H1 (cell line): ENCODE data around the gene BSPRY. TPM values are rescaled to one million over a fixed set of nuclear protein-coding genes. Genes with fewer than 3 reads are reported as not detected.

Experiments
- CTCF ChIA-PET: fragments of 300-600 bp; sonication (Branson Sonifier 250); formaldehyde crosslinking; loops from one replicate; lab custom pipeline; 2021; ENCODE audit not compliant: partially characterized antibody; lab: Charles Lee
- POLR2A ChIA-PET: fragments of 300-600 bp; sonication (Branson Sonifier 250); formaldehyde crosslinking; loops from one replicate; lab custom pipeline; 2021; ENCODE audit warnings: inconsistent platforms; ENCODE audit not compliant: partially characterized antibody; lab: Charles Lee
- DNase-seq, 2 experiments: peaks; one replicate each; pipeline versions ENCODE4 v3.0.0 to v3.0.0-alpha.2; 2010 to 2022; ENCODE audit warnings: low spot score in 2 of 2, low read depth in 1 of 2, mixed read lengths in 1 of 2
- FAIRE-seq: peaks from 2 replicates; lab custom pipeline; 2011; peaks lifted over from hg19 to GRCh38; lab: Jason Lieb, UNC
- H2AFZ ChIP-seq: 2 replicates; pipeline ENCODE4 v1.8.1; 2012; ENCODE audit warnings: low read length, inconsistent platforms
- H2AK5ac ChIP-seq: 2 replicates; pipeline ENCODE4 v1.6.1; 2013; ENCODE audit warnings: low read depth, low read length
- H2BK120ac ChIP-seq: replicated peaks from 2 replicates; pipeline ENCODE3; 2013; ENCODE audit warnings: low read depth, low read length, inconsistent platforms
- H2BK12ac ChIP-seq: 2 replicates; pipeline ENCODE4 v1.6.1; 2013; ENCODE audit warnings: low read depth, low read length
- H2BK15ac ChIP-seq: 2 replicates; pipeline ENCODE4 v1.6.1; 2013; ENCODE audit warnings: low read length
- H2BK20ac ChIP-seq: 2 replicates; pipeline ENCODE4 v1.6.1; 2013; ENCODE audit warnings: low read length
- H2BK5ac ChIP-seq: 2 replicates; pipeline ENCODE4 v1.6.1; 2013; ENCODE audit warnings: low read depth, low read length
- H3K14ac ChIP-seq: 2 replicates; pipeline ENCODE4 v1.6.1; 2013; ENCODE audit warnings: inconsistent platforms; ENCODE audit not compliant: insufficient read length
- H3K18ac ChIP-seq: 2 replicates; pipeline ENCODE4 v1.6.1; 2013; ENCODE audit warnings: low read length; ENCODE audit errors: extremely low read depth
- H3K23ac ChIP-seq: 2 replicates; pipeline ENCODE4 v1.6.1; 2013; ENCODE audit warnings: inconsistent platforms; ENCODE audit not compliant: insufficient read length
- H3K23me2 ChIP-seq: 2 replicates; pipeline ENCODE4 v1.6.1; 2013; ENCODE audit warnings: low read depth, low read length
- H3K27ac ChIP-seq: 2 replicates; pipeline ENCODE4 v1.6.1; 2011; ENCODE audit warnings: low read depth, low read length, inconsistent platforms
- H3K27me3 ChIP-seq, 4 experiments: replicated peaks in 1 of 4; 1 replicate in 1 of 4; 2 replicates in 3 of 4; pipeline versions ENCODE4 v1.6.1 to v1.8.1; 2011 to 2013; ENCODE audit warnings: low read length in 3 of 4, mild to moderate bottlenecking in 3 of 4, inconsistent platforms in 2 of 4, mixed read lengths in 2 of 4, moderate library complexity in 1 of 4; ENCODE audit not compliant: control insufficient read depth in 3 of 4, insufficient read depth in 3 of 4; ENCODE audit errors: extremely low read depth in 1 of 4
- H3K36me3 ChIP-seq, 4 experiments: 2 replicates each; pipeline versions ENCODE4 v1.6.1 to v1.8.1; 2011 to 2013; ENCODE audit warnings: mild to moderate bottlenecking in 4 of 4, low read length in 3 of 4, moderate library complexity in 2 of 4, control low read depth in 1 of 4, inconsistent platforms in 1 of 4; ENCODE audit not compliant: insufficient read depth in 4 of 4, control insufficient read depth in 2 of 4
- H3K4ac ChIP-seq: replicated peaks from 2 replicates; pipeline ENCODE3; 2013; ENCODE audit warnings: low read length, low read depth, mixed read lengths, inconsistent platforms; ENCODE audit not compliant: insufficient read length
- H3K4me1 ChIP-seq, 4 experiments: replicated peaks in 1 of 4; 1 replicate in 1 of 4; 2 replicates in 3 of 4; pipeline versions ENCODE4 v1.6.1 to v1.8.1; 2011 to 2013; ENCODE audit warnings: low read length in 3 of 4, inconsistent platforms in 2 of 4, mixed read lengths in 1 of 4; ENCODE audit not compliant: insufficient read depth in 4 of 4, control insufficient read depth in 3 of 4
- H3K4me2 ChIP-seq, 2 experiments: 2 replicates each; pipeline versions ENCODE4 v1.6.1 to v1.8.1; 2011 to 2013; ENCODE audit warnings: low read depth in 2 of 2, low read length in 2 of 2, control low read depth in 1 of 2, inconsistent platforms in 1 of 2, mild to moderate bottlenecking in 1 of 2; ENCODE audit not compliant: insufficient read depth in 1 of 2
- H3K4me3 ChIP-seq, 4 experiments: fragments of 200-600, 300-600 bp in 1 of 4; sonication (generic), shearing (Covaris generic), sonication (Bioruptor Twin) in 1 of 4; 2 replicates each; pipeline versions ENCODE4 v1.5.1 to v1.8.1; 2011 to 2016; ENCODE audit warnings: low read length in 4 of 4, low read depth in 3 of 4, control low read depth in 2 of 4, inconsistent platforms in 2 of 4, mild to moderate bottlenecking in 2 of 4, mixed read lengths in 1 of 4, moderate library complexity in 1 of 4; ENCODE audit not compliant: insufficient read depth in 2 of 4; ENCODE audit errors: extremely low read depth in 1 of 4
- H3K56ac ChIP-seq: replicated peaks from 2 replicates; pipeline ENCODE3; 2013; ENCODE audit warnings: low read depth, mild to moderate bottlenecking, mixed read lengths, low read length, inconsistent platforms; ENCODE audit not compliant: insufficient read length
- H3K79me1 ChIP-seq: 2 replicates; pipeline ENCODE4 v1.6.1; 2013; ENCODE audit warnings: low read depth, low read length, control low read depth
- H3K79me2 ChIP-seq, 2 experiments: 2 replicates each; pipeline versions ENCODE4 v1.6.1 to v1.8.1; 2012 to 2013; ENCODE audit warnings: low read length in 2 of 2, mild to moderate bottlenecking in 2 of 2, inconsistent platforms in 1 of 2; ENCODE audit not compliant: insufficient read depth in 2 of 2, control insufficient read depth in 1 of 2
- H3K9ac ChIP-seq, 4 experiments: replicated peaks in 1 of 4; 1 replicate in 1 of 4; 2 replicates in 3 of 4; pipeline versions ENCODE4 v1.6.1 to v1.8.1; 2011 to 2013; ENCODE audit warnings: low read depth in 3 of 4, low read length in 3 of 4, control low read depth in 2 of 4, mild to moderate bottlenecking in 2 of 4, moderate library complexity in 2 of 4, inconsistent platforms in 1 of 4; ENCODE audit errors: extremely low read depth in 1 of 4
- H3K9me3 ChIP-seq, 2 experiments: 2 replicates each; pipeline versions ENCODE4 v1.6.1 to v1.8.1; 2012 to 2013; ENCODE audit warnings: mild to moderate bottlenecking in 2 of 2, moderate library complexity in 2 of 2, control low read depth in 1 of 2, inconsistent platforms in 1 of 2, low read depth in 1 of 2, low read length in 1 of 2, mixed read lengths in 1 of 2; ENCODE audit not compliant: insufficient read depth in 2 of 2
- H4K20me1 ChIP-seq, 2 experiments: replicated peaks in 1 of 2; 2 replicates each; pipeline versions ENCODE3 to v1.8.1; 2011 to 2013; ENCODE audit warnings: inconsistent platforms in 2 of 2, low read length in 2 of 2, mild to moderate bottlenecking in 1 of 2; ENCODE audit not compliant: insufficient read depth in 2 of 2, control insufficient read depth in 1 of 2
- H4K5ac ChIP-seq: 2 replicates; pipeline ENCODE4 v1.6.1; 2013; ENCODE audit warnings: low read length, low read depth, mixed read lengths, inconsistent platforms; ENCODE audit not compliant: insufficient read length
- H4K8ac ChIP-seq: 2 replicates; pipeline ENCODE4 v1.8.0; 2013; ENCODE audit warnings: mild to moderate bottlenecking, moderate library complexity, low read length, inconsistent platforms; ENCODE audit not compliant: insufficient read depth; ENCODE audit errors: extremely low read depth
- H4K91ac ChIP-seq: replicated peaks from 2 replicates; pipeline ENCODE3; 2013; ENCODE audit warnings: low read length, mixed read lengths, inconsistent platforms; ENCODE audit not compliant: insufficient read length
- GTF2F1 ChIP-seq: IDR thresholded peaks from 2 replicates; pipeline ENCODE4 v1.6.1; 2012; ENCODE audit warnings: low read depth, low read length, improper control_type of control experiment, borderline replicate concordance
- KDM5A ChIP-seq: fragments of 200-600 bp; IDR thresholded peaks from 2 replicates; pipeline ENCODE4 v1.7.1; 2012; ENCODE audit warnings: mild to moderate bottlenecking, low read length, inconsistent platforms, mixed read lengths
- RNF2 ChIP-seq: fragments of 200-900, 300-1000 bp; sonication (generic); IDR thresholded peaks from 2 replicates; pipeline ENCODE4 v1.7.1; 2016; ENCODE audit warnings: borderline replicate concordance, low read depth, mild to moderate bottlenecking, antibody characterized with exemption, low read length; ENCODE audit not compliant: poor library complexity, severe bottlenecking; ENCODE audit errors: missing control alignments
- SIN3A ChIP-seq, 2 experiments: IDR thresholded peaks in 1 of 2; conservative IDR thresholded peaks in 1 of 2; 2 replicates each; pipeline ENCODE4 v1.6.1; 2011 to 2012; ENCODE audit warnings: low read length in 2 of 2, improper control_type of control experiment in 1 of 2, low read depth in 1 of 2, mild to moderate bottlenecking in 1 of 2
- WGBS, 2 experiments: shearing (Covaris generic) in 1 of 2; methylation state at CpG; one replicate each; pipeline versions ENCODE4 v1.1.6 to v1.1.7; 2013 to 2015; ENCODE audit warnings: low lambda C conversion rate in 2 of 2, mixed read lengths in 2 of 2, inconsistent platforms in 1 of 2, low coverage in 1 of 2, missing lambda C conversion rate in 1 of 2; ENCODE audit not compliant: insufficient replicate concordance in 2 of 2, insufficient coverage in 1 of 2, insufficient read length in 1 of 2; ENCODE audit errors: extremely low coverage in 1 of 2, missing lambda C conversion rate in 1 of 2; 5-methylcytosine and 5-hydroxymethylcytosine counted together
- polyA plus RNA-seq, 7 experiments: library from polyadenylated mRNA; depleted of rRNA in 3 of 7; stranded (reverse) in 5 of 7; unstranded in 2 of 7; fragments of >200 nt in 5 of 7; fragments of 200-250 nt in 2 of 7; gene quantifications; 1 replicate in 5 of 7; 2 replicates in 1 of 7; 4 replicates in 1 of 7; pipeline versions ENCODE4 v1.2.1 to v1.2.3, GENCODE V29; 2011 to 2013; ENCODE audit warnings: missing spikeins in 2 of 7, mixed read lengths in 2 of 7
- total RNA-seq: library from RNA; stranded (reverse); fragmentation: NEBNext Ultra II Directional; extraction: Animal tissue kit (Norgen Biotek cat#: 25700); gene quantifications from 2 replicates; pipeline ENCODE4 v1.2.1, GENCODE V29; 2021

Gene BSPRY
- total and polyA plus RNA-seq, 2 of the 8 experiments (the other 6 are each of a cell fraction or from before 2014, with no cell fraction given), result 5.5 to 10.9 TPM

- Histone ChIP-seq H3K14ac (no peak overlapping the region), H3K27ac (no peak overlapping the region), H2BK5ac (no peak overlapping the region), H3K4me2 (no peak overlapping the region), H2BK20ac (no peak overlapping the region), H3K23me2 (no peaks in the 10 kb centered on the region), H2AK5ac (no peak overlapping the region), H3K23ac (no peak overlapping the region), H3K36me3 (peaks cover 0 to 12% (median 5%) of the 10 kb centered on the region in 4 experiments; a peak in 5 of 8 replicates), H2AFZ (no peak overlapping the region), H3K4ac (no peak overlapping the region), H2BK12ac (no peak overlapping the region), H3K79me1 (no peaks in the 10 kb centered on the region), H4K5ac (no peak overlapping the region), H2BK15ac (no peak overlapping the region), H4K20me1 (peaks cover 0 to 2% of the 10 kb centered on the region in 2 experiments), H3K9ac (no peak overlapping the region), H3K79me2 (no peaks in the 10 kb centered on the region), H3K56ac (no peak overlapping the region), H3K4me3 (no peak overlapping the region), H3K4me1 (no peaks in the 10 kb centered on the region), H2BK120ac (no peak overlapping the region), H3K9me3 (no peaks in the 10 kb centered on the region), H4K91ac (no peak overlapping the region), H4K8ac (no peak overlapping the region), H3K18ac (no peak overlapping the region), H3K27me3 (no peaks in the 10 kb centered on the region)
- DNase-seq (no peak), FAIRE-seq (no peak)
- CTCF ChIA-PET, result interaction anchor here (0.5 to 1.9 kb wide), 4 partner anchors 23 to 82 kb away, joined by 3 to 5 read pairs (median 3); no protein-coding TSS in a partner anchor
- POLR2A ChIA-PET, result interaction anchor here (1.2 kb wide), 1 partner anchor 10 kb away, joined by 3 read pairs; no protein-coding TSS in a partner anchor
- WGBS, 2 experiments, result 91% methylated on average over 17 of the region's 17 CpGs; no CpG with 5 or more reads in 1 of the 2 experiments
- TF ChIP-seq KDM5A, result no peak
- no peak for TF ChIP-seq GTF2F1
- no peak for TF ChIP-seq RNF2
- no peak for TF ChIP-seq SIN3A (conservative IDR thresholded peaks at IDR 0.05 in 1 of 2, IDR thresholded peaks at IDR 0.05 in 1 of 2; ENCODE audit: low read depth in 1 of 2, low read length in 2 of 2)
Observed at GRCh38 chr9:113390192-113390960, 41.0 kb downstream of the BSPRY start.
